ENCODE results near the gene DIS3L2.

DNA sequence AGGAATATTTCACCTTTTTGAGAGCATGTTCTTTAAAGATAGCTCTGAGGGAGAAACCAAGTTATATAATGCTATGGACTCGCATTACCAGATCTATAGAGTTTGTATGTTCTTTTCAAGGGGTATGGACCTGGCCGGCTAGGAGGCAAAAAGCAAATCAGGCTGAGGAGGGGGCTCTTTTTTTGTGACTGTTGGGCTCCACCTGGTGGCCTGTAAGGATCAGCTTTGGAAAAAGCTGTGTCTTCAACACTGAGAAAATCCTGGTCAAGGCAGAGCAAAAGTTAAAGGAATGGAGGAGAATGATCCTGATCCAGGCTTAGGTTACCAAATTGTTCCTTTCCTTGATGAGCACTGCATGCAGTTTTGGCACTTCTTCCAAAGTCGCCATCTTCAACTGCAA, 180.5 kb downstream of the DIS3L2 start:
- TF ChIP-seq TAF1 (IDR thresholded peaks at IDR 0.05; ENCODE audit: borderline replicate concordance, insufficient read depth, low read length) (no peak), POLR2AphosphoS5 (IDR thresholded peaks at IDR 0.05; ENCODE audit: low read depth, low read length) (no peak), SIN3A (IDR thresholded peaks at IDR 0.05; ENCODE audit: borderline replicate concordance, insufficient read depth, low read length) (no peak), FOXP2 (optimal IDR thresholded peaks at IDR 0.05; ENCODE audit: borderline replicate concordance, extremely low read depth, extremely low read length, insufficient read depth) (no peak)
- TF ChIP-seq, protein P1, sequence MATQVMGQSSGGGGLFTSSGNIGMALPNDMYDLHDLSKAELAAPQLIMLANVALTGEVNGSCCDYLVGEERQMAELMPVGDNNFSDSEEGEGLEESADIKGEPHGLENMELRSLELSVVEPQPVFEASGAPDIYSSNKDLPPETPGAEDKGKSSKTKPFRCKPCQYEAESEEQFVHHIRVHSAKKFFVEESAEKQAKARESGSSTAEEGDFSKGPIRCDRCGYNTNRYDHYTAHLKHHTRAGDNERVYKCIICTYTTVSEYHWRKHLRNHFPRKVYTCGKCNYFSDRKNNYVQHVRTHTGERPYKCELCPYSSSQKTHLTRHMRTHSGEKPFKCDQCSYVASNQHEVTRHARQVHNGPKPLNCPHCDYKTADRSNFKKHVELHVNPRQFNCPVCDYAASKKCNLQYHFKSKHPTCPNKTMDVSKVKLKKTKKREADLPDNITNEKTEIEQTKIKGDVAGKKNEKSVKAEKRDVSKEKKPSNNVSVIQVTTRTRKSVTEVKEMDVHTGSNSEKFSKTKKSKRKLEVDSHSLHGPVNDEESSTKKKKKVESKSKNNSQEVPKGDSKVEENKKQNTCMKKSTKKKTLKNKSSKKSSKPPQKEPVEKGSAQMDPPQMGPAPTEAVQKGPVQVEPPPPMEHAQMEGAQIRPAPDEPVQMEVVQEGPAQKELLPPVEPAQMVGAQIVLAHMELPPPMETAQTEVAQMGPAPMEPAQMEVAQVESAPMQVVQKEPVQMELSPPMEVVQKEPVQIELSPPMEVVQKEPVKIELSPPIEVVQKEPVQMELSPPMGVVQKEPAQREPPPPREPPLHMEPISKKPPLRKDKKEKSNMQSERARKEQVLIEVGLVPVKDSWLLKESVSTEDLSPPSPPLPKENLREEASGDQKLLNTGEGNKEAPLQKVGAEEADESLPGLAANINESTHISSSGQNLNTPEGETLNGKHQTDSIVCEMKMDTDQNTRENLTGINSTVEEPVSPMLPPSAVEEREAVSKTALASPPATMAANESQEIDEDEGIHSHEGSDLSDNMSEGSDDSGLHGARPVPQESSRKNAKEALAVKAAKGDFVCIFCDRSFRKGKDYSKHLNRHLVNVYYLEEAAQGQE (IDR thresholded peaks at IDR 0.05; ENCODE audit: insufficient read depth in 1 of 2, low read depth in 2 of 2, low read length in 2 of 2): no peak

Data from PFSK-1 (cell line).